GM18951 (cell line): ENCODE results near the gene ZNF638.
"Not testable (repeated sequence)": the region's sequence is repeated elsewhere in the genome, so short reads cannot be mapped to it uniquely, and the experiment has no call there.

Experiments used
- POLR2A ChIP-seq: IDR thresholded peaks from 4 replicates; pipeline ENCODE4 v1.6.1; 2011; ENCODE audit warnings: mild to moderate bottlenecking; ENCODE audit not compliant: insufficient read length, insufficient read depth; ENCODE audit errors: extremely low read depth
- in situ Hi-C: fragments of 300-500 bp; cut with MboI; formaldehyde crosslinking; loops from one replicate; pipeline ENCODE4 v1.12.0; 2022; ENCODE audit warnings: low sequenced_read_pairs, mixed read lengths, inconsistent platforms; ENCODE audit not compliant: unreplicated experiment

ZNF638 gene

DNA sequence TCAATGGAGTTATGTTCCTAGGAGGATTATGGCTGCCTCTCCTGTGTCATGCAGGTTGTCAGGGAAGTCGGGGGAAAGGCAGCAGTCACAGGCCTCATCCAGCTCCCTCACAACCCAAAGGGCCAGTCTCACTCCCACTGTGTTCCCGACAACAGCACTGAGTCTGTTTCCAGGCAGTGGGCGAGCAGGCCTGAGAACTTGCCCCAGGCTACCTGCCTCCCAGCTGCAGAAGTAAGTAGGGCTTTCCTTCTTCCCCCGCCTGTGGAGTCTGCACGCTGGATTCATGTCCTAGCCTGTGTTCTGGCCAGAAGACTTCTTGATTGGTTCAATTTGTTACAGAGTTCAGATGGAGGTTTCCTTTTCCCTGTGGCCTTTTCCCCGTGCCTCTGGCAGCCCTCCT lies 8.2 kb upstream of the ZNF638 start:
- no peak for TF ChIP-seq POLR2A
- in situ Hi-C loops: no loop called here

DNA sequence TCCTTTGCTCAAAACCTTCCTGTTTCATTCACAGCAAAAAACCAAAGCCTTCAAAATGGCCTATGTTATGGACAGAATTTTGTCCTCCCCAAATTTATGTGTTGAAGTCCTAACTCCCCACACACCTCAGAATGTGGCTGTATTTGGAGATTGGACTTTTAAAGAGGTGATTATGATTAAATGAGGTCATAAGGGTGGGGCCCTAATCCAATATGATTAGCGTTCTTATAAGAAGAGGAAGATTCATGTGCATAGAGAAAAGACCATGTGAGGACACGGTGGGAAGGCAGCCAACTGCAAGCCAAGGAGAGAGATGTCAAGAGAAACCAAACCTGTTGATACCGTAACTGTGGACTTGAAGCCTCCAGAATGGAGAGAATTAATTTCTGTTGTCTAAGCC lies 4.6 kb upstream of the ZNF638 start:
- no peak for TF ChIP-seq POLR2A

DNA sequence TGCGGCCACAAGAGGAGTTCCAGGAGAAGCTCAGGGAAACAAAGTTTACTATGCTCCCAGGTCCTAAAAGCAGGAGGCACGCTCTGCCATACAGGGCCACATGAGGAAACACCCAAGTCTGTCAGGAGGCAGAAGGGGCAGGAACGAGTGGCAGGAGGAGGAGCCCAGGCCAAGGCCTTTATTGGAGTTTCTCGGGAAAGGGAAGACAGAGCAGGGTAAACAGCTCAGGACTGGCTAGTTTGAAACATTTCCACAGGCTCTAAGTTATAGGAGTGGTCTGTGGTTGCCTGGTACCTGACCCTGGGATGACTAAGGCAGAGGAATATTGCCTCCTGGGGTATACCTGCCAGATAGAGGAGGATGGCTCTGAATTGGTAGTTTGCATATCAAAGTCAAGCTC lies 3.7 kb upstream of the ZNF638 start:
- no peak for TF ChIP-seq POLR2A

More for the DNA sequence above, 4.6 kb upstream of the ZNF638 start:
- in situ Hi-C loops: no loop called here

GRCh38 chr2:71330155-71330554 lies 1.4 kb upstream of the ZNF638 start:
- in situ Hi-C loops: no loop called here
- no peak for TF ChIP-seq POLR2A

More for the DNA sequence above, 3.7 kb upstream of the ZNF638 start:
- in situ Hi-C loops: no loop called here

GRCh38 chr2:71330585-71331330 lies 824 bp upstream of the ZNF638 start:
- no peak for TF ChIP-seq POLR2A
- in situ Hi-C loops: no loop called here

- in situ Hi-C loops: not testable (repeated sequence)
Observed at GRCh38 chr2:71331331-71331580, 326 bp upstream of the ZNF638 start.

- in situ Hi-C loops: no loop called here
- no peak for TF ChIP-seq POLR2A
Observed at GRCh38 chr2:71332435-71332796, 834 bp downstream of the ZNF638 start.

GRCh38 chr2:71333619-71334018 lies 2.0 kb downstream of the ZNF638 start:
- in situ Hi-C loops: no loop called here
- no peak for TF ChIP-seq POLR2A

DNA sequence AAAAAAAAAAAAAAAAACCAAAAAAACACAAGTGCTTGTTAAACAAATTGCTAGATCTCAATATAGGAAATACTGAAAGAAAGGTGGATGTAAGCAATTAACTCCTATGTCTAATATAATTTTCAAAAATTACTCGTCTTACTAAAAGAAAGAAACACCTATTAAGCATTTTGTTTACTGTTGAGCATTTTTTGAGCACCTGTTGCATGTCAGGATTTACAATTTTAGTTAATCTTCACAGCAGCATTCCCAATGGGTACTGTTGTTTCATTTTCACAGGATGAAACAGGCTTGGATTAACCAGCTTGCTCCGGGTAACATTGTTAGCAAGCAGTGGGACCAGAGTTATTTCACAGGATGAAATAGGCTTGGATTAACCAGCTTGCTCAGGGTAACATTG lies 4.8 kb downstream of the ZNF638 start:
- in situ Hi-C loops: no loop called here
- no peak for TF ChIP-seq POLR2A

GRCh38 chr2:71336802-71337201 lies 5.2 kb downstream of the ZNF638 start:
- TF ChIP-seq POLR2A: no peak
- in situ Hi-C loops: no loop called here

GRCh38 chr2:71337776-71338175 lies 6.2 kb downstream of the ZNF638 start:
- TF ChIP-seq POLR2A: no peak
- in situ Hi-C loops: no loop called here

- in situ Hi-C loops: no loop called here
- TF ChIP-seq POLR2A: no peak
Observed at GRCh38 chr2:71339685-71340084, 8.1 kb downstream of the ZNF638 start.

- in situ Hi-C loops: no loop called here
- TF ChIP-seq POLR2A: no peak
Observed at GRCh38 chr2:71340176-71340575, 8.6 kb downstream of the ZNF638 start.

GRCh38 chr2:71341645-71342044 lies 10.1 kb downstream of the ZNF638 start:
- in situ Hi-C loops: no loop called here
- TF ChIP-seq POLR2A: no peak

DNA sequence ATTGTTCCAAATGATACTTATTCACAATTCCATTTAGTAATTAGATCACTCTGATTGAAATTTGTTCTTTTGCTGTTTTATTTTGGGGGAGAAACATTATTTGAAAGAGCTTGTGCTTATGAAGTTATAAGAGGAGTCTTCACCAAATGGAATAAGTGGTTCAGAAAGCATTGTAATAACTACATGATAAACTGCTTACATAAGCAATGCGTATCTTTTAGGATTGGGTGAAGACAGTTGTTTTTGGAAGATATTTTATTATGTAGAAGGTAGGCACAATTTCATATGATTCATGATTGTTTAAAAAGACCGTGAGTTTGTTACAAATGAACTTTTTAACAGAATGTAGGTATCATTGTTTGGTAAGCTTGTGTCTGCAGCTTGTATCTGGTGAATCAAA lies 14.5 kb downstream of the ZNF638 start:
- in situ Hi-C loops: no loop called here
- no peak for TF ChIP-seq POLR2A
